GM19324 (cell line): ENCODE data around the gene HOXD10.

Experiments used
- ATAC-seq: cut with Tn5 transposase; IDR thresholded peaks from one replicate; pipeline ENCODE4 v1.9.1; 2021; ENCODE audit warnings: mild to moderate bottlenecking, moderate library complexity; ENCODE audit not compliant: unreplicated experiment, low FRiP score

HOXD10 gene

GRCh38 chr2:176094349-176094748, 22.2 kb upstream of the HOXD10 start:
- no peak for ATAC-seq

- no peak for ATAC-seq
These were observed 21.2 kb upstream of the HOXD10 start for GRCh38 chr2:176095421-176095820.

GRCh38 chr2:176096243-176096985, 20.2 kb upstream of the HOXD10 start:
- no peak for ATAC-seq

- ATAC-seq = peak; percentile 88
These were observed 19.4 kb upstream of the HOXD10 start for GRCh38 chr2:176096986-176097819.

DNA sequence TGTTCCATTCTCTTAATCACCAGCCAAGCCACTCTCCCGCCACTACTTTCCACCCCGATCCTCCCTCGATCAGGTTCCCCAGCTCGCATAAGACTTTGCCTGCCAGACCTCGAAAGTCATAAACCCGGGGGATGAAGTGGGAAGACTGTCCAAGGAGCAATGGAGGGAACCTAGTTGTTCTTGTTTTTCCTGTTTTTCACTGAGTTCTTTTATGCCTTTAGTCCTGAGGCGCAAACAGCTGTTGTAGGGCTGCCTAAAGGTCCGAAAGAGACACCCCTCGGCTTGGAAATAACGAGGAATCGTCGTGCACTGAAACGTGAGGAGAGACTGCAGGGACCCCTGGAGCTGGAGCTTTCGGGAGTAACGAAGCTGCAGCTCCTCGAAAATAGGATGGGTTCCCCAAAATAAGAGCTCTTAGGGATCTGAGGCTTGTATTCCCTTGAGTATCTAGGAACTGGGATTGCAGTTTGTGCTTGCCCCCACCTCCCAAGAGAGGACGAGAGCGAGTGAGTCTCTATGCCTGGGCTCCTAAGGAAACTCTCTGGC, 18.7 kb upstream of the HOXD10 start:
- no peak for ATAC-seq

DNA sequence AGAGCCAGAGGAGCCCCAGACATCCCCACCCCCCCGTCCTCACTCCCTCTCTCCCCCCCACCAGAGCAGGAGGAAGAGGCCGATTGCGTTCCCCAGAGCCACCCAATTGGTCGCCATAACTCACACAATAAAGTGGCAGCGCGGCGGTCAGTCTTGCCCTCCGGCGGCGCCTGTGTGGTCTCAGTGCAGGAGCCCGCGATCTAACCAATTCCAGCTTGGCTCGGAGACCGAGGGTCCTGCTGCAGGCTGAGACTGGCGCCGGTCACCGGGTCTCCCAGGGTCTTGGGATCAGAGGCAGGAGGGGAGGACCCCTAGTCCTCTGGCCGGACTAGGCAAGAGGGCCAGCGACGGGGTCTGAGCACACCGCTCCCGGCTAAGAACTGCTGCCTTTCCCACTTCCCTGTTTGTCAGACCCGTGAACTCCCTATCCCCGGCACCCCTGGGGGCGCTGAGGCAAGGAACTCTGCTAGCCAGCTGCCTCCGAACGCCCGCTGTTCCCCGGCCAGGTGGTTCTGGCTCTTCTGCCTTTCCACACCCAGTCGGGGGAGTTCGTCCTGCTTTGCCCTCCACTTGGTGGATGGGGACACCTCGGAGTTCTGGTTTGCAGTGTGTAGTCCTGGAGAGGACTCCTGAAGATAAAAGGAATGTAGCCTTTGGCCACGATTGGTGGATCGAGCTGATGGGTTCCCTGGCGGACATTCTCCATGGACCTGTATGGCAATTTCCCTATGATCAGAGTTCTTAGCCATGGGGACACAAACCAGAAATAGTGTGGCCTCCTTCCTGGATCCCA, 18.0 kb upstream of the HOXD10 start:
- no peak for ATAC-seq

DNA sequence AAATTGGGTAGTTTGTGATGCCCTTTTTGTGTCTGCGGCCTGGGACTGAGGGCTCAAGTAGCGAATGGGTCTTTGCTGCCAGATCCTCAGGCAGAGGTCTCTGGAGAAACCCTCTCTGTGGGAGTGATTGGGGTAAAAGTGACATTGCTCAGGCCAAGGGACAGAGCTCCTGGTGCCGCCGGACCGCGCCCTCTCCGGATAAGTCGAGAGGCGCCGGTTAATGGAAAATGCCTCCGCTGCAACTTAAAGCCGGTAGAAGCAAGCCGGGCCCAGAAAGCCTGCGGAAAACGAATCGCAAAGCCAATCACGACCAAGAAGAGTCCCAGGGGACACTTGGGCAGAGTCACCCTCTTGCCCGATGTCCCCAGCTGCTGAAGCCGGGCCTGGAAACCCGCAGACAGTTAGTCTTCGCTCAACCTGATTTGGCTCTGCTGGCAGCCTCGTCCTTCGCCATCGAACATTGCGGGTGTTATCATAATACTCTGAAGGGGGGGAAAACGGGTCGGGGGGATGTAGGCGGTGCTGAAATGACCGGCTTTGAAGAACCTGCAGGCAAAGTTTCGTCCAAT, 17.3 kb upstream of the HOXD10 start:
- no peak for ATAC-seq

DNA sequence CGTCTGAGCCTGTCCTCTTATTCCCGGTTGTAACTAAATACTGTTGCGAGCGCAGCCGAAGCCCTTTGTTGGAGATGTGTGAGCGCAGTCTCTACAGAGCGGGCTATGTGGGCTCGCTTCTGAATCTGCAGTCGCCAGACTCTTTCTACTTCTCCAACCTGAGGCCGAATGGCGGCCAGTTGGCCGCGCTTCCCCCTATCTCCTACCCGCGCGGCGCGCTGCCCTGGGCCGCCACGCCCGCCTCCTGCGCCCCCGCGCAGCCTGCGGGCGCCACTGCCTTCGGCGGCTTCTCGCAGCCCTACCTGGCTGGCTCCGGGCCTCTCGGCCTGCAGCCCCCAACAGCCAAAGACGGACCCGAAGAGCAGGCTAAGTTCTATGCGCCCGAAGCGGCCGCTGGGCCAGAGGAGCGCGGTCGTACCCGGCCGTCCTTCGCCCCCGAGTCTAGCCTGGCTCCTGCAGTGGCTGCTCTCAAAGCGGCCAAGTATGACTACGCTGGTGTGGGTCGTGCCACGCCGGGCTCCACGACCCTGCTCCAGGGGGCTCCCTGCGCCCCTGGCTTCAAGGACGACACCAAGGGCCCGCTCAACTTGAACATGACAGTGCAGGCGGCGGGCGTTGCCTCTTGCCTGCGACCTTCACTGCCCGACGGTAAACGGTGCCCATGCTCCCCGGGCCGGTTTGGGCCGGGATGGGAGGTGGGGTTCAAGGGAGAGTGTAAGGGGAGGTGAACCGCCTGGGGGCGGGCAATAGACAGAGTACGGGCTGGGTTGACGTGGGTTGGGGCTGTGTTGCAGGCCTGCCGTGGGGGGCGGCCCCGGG, 16.6 kb upstream of the HOXD10 start, which contains the start of gene HOXD12:
Gene HOXD12, plus strand, starts transcription at position 68 of the 819 bp plus-strand sequence. Its CDS starts 7 bp downstream, at position 75.
- ATAC-seq = no peak

GRCh38 chr2:176100547-176101140, 15.9 kb upstream of the HOXD10 start:
- ATAC-seq = no peak

- ATAC-seq = no peak
These were observed 15.3 kb upstream of the HOXD10 start for GRCh38 chr2:176101216-176101830.

DNA sequence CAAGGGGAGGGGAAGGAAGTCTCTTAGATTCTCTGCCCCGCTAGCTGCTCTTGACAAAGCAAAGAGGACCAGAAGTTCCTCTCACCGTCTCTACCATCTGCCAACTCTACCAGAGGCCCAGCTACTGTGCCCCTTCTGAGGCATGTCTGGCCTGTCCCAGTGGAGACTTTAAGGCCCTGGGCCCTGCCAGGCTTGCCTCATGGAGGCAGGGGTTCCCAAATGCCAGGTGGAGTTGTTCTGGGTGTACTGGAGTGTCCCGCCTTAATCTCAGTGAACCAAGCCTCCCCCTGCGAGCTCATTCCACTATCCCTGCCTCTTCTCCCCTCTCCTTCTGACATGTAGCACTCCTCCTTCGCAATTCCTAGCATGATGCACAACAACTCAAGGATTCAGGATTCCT, 14.7 kb upstream of the HOXD10 start:
- ATAC-seq = no peak

DNA sequence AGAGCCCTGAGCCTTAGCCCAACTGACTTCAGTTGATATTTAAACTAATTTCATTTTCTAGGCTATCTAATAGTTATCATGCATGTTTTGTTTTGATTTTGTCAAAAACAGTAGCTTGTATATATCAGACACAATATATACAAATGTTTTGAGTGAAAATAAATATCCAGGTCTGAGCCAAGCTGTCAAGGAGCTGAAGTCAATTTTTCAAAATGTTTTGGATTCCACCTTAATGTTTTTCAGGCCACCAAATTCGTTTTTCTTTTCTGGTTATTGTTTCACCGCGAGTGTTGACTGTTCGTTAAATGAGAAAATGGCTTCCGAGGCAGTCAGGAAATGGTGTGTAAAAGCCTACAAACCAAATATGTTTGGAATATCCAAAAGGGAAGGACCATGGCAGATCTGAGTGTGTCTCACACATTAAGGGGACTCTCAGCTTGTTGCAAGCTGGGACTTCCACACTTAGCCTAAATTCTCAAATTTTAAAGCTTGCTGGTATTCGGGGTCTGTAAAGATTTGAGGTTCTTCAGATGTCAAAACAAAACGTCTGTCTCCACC, 14.2 kb upstream of the HOXD10 start:
- no peak for ATAC-seq

GRCh38 chr2:176103194-176103593, 13.4 kb upstream of the HOXD10 start:
- no peak for ATAC-seq

GRCh38 chr2:176103742-176104315, 12.7 kb upstream of the HOXD10 start:
- ATAC-seq = no peak

- no peak for ATAC-seq
These were observed 12.1 kb upstream of the HOXD10 start for GRCh38 chr2:176104316-176105077.

GRCh38 chr2:176105078-176105729, 11.4 kb upstream of the HOXD10 start:
- no peak for ATAC-seq
